HG02642 (cell line): ENCODE results near the gene NUTM2G.
"Not testable (repeated sequence)": the region's sequence is repeated elsewhere in the genome, so short reads cannot be mapped to it uniquely, and the experiment has no call there.

Experiments used
- ATAC-seq: cut with Tn5 transposase; IDR thresholded peaks from one replicate; pipeline ENCODE4 v1.9.1; 2021; ENCODE audit warnings: mild to moderate bottlenecking; ENCODE audit not compliant: unreplicated experiment, poor library complexity

NUTM2G gene, protein sequence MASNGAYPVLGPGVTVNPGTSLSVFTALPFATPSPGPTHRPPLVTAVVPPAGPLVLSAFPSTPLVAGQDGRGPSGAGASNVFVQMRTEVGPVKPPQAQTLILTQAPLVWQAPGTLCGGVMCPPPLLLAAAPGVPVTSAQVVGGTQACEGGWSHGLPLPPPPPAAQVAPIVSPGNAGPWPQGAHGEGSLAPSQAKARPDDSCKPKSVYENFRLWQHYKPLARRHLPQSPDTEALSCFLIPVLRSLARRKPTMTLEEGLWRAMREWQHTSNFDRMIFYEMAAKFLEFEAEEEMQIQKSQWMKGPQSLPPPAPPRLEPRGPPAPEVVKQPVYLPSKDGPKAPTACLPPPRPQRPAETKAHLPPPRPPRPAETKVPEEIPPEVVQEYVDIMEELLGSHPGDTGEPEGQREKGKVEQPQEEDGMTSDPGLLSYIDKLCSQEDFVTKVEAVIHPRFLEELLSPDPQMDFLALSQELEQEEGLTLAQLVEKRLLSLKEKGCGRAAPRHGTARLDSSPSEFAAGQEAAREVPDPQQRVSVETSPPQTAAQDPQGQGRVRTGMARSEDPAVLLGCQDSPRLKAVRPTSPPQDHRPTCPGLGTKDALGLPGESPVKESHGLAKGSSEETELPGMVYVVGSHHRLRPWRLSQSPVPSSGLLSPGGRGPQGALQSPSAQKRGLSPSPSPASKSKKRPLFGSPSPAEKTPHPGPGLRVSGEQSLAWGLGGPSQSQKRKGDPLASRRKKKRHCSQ

DNA sequence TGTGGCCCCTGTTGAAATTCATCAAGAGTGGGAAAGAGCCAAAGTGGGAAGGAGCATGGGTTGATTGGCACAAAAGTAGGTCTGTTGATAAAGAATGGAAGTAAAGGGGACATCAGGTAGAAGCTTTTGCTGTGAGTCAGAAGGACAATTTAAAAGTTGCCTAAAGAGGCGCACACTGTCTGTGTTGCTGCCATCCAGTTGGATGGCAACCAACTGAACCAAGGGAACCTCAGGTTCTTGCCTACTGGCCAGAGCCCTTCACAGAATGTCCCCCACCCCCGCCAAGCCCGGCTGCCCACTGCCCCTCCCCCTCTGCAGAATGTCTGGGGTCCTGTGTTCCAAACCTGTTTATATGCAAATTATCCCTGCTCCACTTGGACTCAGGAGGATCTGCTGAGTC, at the start of gene NUTM2G:
Gene NUTM2G (plus strand): TSS at position 301 of the 400 bp plus-strand sequence. CDS start 182 bp downstream, outside the sequence.
- not testable (repeated sequence) for ATAC-seq

DNA sequence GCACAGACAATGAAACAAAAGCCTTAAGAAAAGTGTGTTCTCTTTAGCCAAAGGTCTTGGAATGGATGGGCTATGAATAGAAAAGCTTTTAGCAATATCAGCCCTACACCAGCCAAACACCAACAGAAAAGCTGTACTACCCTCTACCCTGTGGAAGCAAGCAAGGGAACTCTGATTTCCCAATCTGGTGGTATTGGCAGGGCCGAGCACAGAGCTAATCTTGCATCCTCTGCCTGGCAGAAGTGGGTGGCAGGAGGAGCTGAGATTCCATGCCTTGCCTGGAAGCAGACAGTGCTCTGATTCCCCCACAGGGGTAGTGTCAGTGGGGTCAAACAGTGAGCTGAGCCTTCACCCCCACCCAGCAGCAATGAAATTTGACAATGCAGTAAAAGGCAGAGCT, 44.7 kb upstream of the NUTM2G start:
- ATAC-seq, result no peak

DNA sequence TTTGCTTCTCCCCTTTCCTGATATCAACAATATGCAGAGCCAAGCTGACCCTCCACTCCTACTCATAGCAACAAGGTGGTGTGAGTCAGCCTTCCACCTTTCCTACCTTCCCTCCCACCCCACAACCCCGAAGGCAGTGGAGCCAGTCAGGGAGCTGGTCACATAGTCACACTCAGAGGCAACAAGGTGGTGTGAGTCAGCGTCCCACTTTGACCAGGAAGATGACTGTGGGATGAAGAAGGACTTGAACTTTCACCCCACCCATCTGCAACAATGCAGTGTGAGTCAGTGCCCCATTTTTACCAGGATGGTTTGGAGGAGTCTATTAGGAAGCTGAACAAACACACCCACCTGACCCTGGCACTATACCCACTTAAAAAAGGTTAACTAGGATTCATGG, 44.2 kb upstream of the NUTM2G start:
- no peak for ATAC-seq

DNA sequence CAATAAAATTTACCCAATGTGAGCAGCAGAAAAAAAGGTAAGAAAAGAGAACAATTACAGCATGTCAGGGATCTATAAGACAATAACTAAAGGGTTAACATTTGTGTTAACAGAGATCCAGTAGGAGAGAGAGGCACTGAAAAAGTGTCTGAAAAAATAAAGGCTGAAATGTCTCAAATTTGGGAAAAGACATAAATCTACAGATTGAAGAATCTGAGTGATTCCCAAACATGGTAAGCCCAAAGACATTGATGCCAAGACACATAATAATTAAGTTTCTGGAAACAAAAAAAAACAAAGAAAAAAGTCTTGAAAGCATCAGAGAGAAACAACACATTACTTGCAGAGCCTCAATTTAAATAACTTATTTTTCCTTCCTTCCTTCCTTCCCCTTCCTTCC, 43.2 kb upstream of the NUTM2G start:
- no peak for ATAC-seq

DNA sequence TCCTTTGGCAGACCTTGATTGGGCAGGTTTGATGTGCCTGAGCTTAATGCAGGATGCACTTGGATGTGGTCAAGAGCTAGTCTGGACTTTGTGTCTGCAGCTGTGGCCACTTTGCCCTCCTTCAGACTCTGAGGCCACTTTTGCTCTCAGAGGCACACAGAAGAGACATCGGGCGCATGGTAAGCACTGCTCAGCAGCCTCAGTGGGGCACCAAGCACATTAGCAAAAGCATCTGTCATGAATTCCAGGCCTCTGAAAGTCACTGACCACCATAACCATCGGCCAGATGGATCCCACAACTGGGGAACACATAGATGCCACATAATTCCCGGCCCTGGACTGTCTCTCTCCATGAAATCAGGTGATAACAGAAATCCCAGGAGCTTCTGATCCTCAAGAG, 40.1 kb upstream of the NUTM2G start:
- no peak for ATAC-seq

DNA sequence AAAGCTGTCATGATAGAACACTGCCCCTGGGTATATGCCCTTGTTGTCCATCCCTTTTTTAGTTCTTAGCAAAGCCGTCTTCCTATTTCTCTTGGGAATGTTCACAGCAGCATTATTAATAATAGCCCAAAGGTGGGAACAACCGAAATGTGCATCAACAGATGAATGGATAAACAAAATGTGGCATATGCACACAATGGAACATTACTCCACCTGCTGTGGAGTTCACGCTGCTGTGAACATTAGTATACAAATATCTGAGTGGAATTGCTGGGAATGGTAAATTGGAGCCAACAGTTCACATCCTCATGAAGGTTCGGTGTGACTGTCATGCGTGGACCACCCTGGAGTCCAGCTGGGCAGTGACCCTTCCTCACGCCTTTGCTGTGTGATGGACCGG, 36.5 kb upstream of the NUTM2G start:
- no peak for ATAC-seq

DNA sequence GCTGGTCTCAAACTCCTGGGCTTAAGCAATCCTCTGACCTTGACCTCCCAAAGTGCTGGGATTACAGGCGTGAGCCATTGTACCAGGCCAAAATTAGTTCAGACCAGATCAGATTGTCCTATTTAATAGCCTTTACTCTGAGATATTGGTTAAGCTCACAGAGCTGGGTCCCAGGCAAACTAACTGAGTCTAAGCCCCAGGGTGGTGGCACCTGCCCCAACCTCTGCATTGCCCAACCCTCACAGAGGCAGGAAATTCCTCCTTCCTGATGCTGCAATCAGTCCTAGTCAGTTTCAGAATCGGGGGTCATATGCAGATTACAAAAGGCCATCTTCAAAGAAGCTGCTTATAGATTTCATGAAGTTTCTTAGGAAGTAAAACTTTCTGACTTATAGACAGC, 28.6 kb upstream of the NUTM2G start:
- ATAC-seq, result not testable (repeated sequence)

DNA sequence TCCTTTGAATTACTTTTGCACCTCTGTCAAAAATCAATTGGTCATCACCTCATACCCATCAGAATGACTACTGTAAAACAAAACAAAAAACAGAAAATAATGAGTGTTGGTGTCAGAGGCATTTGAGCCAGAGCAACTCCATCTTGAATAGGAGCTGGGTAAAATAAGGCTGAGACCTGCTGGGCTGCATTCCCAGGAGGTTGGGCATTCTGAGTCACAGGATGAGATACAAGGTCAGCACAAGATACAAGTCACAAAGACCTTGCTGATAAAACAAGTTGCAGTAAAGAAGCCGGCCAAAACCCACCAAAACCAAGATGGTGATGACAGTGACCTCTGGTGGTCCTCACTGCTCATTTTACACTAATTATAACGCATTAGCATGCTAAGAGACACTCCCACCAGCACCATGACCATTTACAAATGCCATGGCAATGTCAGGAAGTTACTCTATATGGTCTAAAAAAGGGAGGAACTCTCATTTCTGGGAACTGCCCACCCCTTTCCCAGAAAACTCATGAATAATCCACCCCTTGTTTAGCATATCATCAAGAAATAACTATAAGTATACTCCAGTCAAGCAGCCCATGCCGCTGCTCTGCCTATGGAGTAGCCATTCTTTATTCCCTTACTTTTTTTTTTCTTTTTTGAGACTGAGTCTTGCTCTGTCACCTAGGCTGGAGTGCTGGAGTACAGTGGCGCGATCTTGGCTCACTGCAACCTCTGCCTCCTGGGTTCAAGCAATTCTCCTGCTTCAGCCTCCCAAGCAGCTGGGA, 23.5 kb upstream of the NUTM2G start:
- ATAC-seq, result not testable (repeated sequence)

DNA sequence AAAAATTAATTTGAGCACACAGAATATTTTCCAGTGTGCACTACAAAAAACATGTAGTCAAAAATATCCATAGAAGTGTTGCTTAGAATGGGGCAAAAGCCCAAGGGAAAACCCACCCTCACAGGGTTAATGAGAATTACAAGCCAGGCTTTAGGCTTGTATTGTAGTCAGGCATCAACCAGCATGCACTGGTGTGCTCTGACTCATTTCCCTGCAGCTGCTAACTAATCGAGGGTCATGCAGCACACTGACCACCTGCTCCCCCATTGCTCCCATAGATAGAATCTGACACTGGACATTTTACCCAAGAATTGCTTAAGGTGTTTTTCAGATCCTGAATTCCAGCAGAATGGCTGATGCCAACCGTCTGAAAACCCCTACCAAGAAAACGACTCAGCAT, 20.2 kb upstream of the NUTM2G start:
- ATAC-seq, result not testable (repeated sequence)

DNA sequence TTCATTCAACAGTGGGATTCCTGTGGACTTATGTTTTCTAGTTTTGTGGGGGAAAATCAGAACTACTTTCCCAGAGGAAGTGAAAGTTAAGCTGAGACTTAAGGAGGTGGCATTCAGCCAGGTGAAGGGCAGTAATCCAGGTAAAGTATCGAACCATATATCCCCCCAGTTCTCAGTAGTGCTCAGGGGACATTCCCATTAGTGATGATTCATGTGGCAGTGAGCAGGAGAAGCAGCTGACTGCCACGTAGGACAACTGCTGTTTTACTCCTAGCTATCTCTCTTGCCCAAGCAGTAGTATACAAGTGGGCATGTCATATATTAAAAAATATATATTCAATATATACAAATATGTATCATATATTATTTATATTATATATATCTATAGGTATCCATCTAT, 13.1 kb upstream of the NUTM2G start:
- ATAC-seq, result not testable (repeated sequence)

DNA sequence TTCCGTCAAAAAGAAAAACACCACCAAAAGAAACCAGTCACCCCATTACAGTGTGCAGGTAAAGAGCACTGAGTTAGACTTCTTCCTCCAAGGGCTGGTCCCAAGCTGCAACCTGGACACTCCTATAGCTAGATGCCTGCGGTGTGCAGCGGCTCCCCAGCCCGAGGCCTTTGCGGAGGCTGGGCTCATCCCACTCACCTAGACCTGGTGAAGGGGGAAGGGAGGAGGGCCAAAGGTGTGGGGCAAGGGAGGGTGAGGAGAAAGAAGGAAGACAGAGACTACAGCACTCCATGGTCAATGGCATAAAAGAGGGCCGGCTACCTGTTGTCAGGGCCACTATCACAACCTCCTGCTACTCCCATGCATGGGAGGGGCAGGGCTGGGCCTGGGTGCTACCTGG, 12.1 kb upstream of the NUTM2G start:
- ATAC-seq, result not testable (repeated sequence)

DNA sequence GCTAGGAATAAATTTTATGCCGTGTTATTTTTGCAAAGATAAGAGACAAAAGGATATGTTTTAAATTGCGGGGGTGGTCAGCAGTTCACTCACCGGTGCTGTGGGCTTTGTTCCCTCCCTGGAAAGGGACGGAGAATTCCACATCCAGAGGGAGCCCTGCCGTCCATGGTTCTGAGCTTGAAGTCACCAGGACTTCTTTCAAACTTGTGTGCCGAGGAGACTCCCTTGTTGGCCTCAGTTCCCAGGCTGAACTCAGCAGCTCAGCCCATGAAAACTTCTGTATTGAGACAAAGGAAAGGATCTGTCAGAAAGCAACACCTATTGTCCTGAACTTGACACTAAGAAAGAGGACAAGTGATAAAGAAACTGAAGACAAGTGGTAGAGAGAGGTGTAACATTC, 10.1 kb upstream of the NUTM2G start:
- ATAC-seq, result not testable (repeated sequence)

DNA sequence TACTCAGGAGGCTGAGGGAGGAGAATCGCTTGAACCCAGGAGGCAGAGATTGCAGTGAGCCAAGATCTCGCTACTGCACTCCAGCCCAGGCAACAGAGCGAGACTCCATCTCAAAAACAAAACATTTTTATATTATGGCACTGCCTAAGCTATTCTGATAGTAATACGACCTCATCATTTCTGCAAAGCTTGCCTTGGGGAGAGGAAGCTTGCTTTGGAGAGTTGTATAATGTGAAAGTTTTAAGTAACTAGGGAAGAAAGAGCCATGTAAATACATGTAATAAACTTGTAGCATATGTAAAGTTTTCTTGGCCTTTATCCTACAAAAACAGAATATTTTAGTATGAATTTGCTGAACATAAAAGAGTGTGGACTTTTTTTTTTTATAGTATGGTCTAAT, 7.8 kb upstream of the NUTM2G start:
- ATAC-seq, result not testable (repeated sequence)

DNA sequence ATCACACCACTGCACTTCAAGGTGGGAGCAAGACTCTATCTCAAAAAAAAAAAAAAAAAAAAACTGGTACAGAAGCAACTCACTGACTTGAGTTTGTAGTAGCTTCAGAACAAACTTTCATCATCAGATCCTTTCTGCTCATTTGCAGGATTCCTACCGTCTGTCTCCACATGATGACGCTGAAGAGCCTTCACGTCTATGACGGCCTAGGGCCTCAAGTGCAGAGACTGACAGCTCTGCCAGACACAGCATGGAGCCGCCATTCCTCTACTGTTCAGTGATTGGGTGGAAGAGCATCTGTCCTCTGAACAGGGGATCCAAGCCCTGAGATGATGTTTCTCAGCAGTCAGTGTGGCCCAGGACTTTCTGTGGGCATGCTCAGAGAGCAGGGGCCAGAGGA, 3.1 kb upstream of the NUTM2G start:
- not testable (repeated sequence) for ATAC-seq

DNA sequence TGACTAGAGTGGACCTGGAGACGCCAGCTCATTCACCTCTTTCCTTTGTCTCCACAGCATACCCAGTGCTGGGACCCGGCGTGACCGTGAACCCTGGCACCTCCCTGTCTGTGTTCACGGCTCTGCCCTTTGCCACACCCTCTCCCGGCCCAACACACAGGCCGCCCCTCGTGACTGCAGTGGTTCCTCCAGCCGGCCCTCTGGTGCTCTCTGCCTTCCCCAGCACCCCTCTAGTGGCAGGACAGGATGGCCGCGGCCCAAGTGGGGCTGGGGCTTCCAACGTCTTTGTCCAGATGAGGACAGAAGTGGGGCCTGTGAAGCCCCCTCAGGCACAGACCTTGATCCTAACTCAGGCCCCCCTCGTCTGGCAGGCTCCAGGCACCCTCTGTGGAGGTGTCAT, 3.0 kb downstream of the NUTM2G start:
- not testable (repeated sequence) for ATAC-seq

DNA sequence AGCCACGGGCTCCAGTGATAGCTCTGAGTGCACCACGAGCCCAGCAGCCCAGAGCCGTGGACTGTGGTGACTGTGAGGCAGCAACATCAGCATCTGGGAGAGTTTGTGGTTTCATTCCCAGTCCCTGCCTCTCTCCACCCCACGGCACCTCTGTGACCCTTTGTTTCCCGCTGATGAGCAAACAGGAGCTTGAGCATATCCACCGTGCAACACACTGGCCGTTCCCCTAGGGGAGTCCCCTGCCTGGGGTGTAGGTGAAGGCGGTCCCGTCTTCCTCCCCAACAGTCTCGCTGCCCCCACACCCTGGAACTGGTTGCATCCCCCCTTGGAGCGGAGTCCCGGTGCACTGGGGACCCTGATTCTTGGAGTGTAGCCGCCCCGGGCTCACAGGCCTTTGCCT, 5.5 kb downstream of the NUTM2G start:
- not testable (repeated sequence) for ATAC-seq

DNA sequence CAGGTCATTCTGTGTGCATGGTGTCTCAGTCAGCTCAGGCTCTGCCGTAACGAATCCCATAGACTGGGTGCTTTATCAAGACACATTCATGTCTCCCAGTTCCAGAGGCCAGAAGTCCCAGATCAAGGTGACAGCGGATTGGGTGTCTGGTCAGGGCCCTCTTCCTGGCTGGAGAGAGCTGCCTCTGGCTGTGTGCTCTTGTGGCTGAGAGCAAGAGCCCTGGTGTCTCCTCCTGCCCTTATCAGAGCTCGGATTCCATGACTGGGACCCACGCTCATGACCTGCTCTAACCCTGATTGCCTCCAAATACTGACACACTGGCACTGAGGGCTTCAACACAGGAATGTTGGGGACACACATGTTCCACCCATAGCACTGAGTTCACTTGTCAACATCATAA, 6.1 kb downstream of the NUTM2G start:
- not testable (repeated sequence) for ATAC-seq

DNA sequence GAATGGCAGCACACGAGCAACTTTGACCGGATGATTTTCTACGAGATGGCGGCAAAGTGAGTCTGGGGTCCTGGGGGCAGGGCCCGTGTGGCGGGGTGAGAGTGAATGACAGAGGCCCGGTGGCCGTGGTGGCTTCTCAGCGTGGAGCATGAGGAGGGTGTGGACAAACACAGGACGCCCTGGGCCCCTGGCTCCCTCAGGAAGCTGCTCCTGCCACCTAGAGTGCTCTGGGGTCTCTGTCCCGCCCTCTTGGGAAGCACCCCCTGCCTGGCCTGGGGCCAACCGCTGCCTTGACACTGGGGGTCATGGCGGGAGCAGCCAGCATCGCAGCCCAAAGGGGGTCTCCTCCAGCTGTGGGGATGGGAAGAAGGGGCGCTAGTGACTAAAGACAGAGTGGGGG, 6.8 kb downstream of the NUTM2G start:
- not testable (repeated sequence) for ATAC-seq

DNA sequence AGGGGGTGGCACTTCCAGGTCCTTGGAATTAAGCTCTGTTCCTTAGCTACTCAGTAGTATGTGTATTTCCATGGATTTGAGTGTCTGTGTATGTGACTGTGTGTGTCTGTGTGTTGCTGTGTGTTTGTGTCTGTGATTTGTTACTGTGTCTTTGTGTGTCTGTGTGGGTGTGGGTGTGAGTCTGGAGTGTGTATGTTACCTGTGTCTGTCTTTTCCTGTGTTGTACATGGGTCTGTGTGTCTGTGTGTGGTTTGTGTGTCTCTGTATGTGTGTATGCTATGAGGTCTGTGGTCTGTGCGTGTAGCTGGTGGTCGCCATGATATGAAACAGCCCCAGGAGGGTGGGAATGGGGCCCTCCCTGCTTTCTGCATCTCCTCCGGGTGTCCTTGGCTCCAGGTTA, 8.8 kb downstream of the NUTM2G start:
- not testable (repeated sequence) for ATAC-seq

DNA sequence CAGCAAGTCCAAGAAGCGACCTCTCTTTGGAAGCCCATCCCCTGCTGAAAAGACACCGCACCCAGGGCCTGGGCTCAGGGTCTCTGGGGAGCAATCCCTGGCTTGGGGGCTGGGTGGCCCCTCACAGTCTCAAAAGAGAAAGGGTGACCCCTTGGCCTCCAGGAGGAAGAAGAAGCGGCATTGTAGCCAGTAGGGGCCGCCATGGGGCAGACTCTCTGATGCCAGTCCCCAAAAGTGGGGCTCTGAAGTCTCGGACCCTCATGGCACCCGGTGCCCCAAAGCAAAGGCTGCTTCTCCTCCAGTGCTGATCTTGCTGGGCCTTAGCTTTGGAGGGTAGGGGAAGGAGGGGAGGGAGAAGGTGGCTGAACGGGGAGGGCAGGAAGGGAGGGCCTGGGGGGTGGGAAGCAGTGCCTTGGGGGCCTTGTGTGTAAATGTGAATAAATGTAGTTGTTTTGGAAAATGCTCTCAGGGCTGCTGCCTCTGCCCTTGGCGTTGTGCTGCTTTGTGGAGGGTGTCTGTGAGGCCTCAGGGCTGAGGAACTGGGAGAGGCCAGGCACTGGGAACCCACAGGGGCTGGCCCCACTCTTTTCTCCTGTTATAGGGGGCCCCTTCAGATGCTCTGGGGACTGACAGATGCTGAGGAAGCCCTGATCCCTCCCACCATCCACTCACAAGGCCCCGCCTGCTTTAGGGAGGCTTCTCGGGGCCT, 10.5 kb downstream of the NUTM2G start:
- ATAC-seq, result not testable (repeated sequence)
